ENCODE results near the gene SENP2.
"Not testable (repeated sequence)": the region's sequence is repeated elsewhere in the genome, so short reads cannot be mapped to it uniquely, and the experiment has no call there.

Gene SENP2

DNA sequence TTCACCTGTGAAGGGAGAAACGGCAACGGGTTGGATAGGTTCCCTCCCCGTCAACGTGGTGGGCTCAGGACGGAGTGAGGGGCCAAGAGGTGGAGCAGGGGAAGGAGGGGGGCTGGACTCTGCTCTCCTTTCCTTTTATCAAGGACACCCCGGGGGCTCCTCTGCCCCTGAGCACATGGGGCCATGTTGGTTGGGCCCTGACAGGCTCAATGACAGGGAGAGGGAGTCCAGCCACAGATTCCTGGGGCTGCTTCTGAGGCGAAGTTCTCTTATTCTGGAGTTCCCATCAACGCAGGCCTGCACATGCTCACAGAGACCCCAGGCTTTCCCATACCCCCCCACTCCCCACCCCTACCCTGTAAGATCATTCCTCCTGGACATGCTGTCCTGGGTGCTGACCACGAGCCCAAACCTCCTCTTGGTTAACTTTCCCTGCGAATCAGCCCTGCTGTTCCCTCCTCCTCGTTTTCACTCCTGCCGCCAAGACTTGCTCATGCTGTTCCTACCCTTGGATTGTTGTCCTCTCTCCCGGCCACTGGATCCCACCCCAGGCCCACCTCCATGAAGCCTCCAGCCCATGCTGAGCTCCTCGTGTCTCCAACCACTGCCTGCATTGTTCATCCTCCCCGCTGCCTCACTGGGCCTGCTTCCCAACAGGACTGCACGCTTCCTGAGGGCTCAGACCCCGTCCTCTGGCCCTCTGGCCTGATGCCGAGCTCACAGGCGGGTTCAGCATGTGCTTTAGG lies 61.2 kb downstream of the SENP2 start:
- DNase-seq (ENCODE audit: low read depth in 2 of 2): no peak

DNA sequence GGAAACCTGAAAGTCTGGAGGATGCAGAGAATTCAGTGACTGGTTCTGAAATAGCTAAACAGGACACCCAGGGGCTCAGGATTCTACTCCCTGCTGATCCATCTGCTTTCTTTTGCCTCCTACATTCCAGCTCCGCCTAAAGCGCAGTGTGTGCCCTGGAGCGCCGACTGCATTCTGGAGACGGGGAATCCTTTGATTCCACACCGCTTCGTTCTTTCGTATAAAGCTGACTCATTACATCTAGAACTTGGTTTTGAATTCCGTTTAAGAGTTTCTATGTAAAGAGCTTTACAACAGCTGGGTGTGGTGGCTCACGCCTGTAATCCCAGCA lies 61.8 kb downstream of the SENP2 start:
- no peak for DNase-seq (ENCODE audit: low read depth in 2 of 2)

DNA sequence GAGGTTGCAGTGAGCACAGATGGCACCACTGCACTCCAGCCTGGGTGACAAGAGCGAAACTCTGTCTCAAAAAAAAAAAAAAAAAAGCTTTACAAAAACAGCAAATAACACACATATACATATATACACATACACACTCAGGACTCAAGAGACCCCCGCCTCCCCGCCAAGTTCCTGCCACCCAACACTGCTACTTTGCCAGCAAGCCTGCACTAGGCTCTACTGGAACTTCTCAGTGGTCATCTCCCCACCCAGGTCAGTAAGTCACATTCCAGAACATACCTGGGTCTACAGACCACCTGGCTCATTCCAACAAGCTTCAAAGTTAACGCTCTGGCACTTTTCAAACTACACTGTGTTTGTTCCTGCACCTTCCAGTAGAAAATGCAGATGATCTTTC lies 62.3 kb downstream of the SENP2 start:
- no peak for DNase-seq (ENCODE audit: low read depth in 2 of 2)

DNA sequence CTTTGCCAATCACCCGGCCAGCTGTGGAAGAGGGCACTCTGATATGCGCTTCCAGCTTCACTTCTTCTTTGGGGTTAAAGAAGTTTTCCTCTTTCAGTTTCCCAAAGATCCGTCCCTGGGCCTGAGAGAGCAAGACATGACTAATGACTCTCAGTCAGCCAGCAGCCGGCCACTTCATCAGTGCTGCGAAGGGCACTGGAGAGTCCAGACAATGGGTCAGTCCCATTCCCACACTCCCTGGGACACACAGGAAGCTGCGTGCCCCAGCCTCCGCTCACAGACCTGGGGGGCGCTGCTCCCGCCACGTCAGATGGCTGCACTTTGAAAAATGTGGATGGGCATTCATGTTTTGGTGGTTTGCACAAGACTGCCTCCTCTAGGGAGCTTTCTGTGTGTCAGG lies 63.3 kb downstream of the SENP2 start:
- no peak for DNase-seq (ENCODE audit: low read depth in 2 of 2)

DNA sequence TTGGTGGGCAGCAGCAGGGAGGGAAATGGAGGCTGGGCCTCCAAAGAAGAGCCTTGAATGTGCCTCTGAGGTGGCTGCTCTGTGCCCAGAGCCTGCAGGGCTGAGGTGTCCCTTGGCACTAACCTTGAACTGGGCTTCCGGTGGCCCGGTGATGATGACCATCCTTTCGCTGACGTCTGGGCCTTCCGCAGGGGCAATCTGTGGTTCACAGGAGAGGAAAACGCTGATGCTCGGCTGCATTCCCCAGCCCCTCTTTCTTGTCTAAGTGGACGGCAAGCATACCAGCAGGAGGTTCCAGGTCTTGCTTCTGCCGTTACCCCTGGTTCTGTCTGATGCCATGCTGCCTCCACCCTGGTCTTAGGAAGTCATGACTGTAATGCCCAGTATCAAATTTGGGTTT lies 65.9 kb downstream of the SENP2 start:
- no peak for DNase-seq (ENCODE audit: low read depth in 2 of 2)

DNA sequence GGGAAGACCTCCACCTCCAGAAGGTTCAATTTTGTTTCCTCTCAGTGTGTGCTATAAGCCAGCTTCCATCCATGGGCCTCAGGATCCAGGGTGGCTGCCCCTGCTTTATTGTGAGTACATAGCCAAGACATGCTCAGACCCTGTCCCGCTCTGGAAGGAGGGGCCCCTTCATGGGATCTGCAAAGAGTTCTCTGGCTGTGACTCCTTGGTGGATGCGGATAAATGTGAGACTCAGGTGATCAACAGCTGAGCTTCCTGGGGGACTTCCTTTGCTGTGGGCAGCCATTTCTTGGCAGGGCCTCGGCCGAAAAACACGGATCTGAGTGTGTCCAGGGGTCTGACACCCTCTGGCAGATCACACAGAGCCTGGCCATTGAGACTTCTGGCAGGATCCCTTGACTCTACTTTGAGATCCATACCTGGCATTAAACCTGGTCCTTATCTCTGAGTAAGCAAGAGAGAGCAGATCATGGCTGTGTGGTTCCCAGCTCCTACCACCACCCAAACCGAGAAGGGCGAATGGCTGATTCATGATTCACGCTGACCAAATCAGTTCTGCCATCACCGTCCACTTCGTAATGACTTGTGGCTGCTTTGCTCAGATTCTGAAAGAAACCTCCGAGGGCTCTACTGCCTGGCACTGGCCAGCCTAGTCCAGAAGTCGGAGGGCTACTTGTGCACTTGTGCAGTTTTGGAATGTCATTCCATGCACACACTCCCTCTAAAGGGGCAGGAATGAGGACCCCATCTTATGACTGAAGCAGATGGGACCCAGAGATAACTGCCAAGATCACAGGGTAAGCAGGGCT lies 68.1 kb downstream of the SENP2 start:
- DNase-seq (ENCODE audit: low read depth in 2 of 2): no peak

DNA sequence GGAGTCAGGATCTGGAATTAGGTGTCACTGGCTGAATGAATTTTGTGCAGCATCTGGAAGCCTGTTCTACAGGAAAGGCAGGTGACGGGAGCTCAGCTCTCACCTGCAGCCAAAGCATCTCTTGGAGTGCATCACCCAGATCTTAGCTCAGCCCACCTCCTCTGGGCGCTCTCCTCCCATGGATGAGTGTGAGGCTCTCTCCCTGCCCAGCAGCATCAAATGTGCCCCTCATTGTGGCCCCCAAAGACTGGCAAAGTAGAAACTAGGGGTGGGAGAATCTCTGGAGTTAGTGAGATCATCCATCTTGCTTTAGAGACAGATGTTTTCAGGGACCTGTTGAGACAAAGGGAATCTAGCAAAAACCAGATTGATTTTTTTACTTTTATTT lies 68.7 kb downstream of the SENP2 start:
- DNase-seq (ENCODE audit: low read depth in 2 of 2): no peak

DNA sequence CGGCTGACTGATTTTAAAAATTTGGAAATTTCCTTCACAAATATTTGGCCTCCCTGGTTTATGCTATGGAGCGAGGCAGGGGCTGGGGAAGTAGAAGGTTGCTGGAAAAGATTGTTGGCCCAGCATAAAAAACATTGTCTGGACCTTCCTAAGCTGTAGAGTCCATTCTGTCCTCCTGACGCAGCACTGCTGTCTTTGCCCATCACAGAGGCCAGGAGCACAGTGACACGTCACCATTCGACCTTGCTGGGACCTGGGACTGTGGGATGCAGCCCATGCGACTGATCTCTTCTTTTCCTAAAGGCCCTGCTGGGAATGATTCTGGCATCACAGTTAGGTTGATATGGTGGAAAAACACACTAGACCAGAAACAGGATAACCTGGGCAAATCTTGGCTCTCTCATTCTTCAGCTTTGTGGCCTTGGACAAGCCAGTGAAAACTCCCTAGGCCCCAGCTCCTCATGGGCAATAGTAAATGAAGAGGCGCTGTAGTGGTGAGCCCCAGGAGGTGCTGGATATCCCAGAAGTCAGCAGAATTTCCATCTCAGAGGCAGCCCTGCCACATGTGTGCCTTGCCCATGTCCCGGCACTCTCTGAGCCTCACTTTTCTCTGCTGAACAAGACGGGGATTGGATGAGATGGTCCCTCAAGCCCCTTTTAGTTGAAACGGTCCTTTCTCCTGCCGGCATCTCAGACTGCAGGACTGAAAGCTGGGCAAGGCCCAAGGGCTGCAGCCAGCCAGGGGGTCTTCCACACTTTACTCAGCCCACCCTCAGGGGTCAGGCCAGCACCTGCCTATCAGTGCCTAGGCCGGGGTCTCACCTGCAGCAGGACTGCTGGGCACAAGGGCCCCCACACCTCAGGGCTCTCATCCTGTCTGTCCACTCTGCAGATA lies 69.6 kb downstream of the SENP2 start:
- DNase-seq (ENCODE audit: low read depth in 2 of 2): no peak

DNA sequence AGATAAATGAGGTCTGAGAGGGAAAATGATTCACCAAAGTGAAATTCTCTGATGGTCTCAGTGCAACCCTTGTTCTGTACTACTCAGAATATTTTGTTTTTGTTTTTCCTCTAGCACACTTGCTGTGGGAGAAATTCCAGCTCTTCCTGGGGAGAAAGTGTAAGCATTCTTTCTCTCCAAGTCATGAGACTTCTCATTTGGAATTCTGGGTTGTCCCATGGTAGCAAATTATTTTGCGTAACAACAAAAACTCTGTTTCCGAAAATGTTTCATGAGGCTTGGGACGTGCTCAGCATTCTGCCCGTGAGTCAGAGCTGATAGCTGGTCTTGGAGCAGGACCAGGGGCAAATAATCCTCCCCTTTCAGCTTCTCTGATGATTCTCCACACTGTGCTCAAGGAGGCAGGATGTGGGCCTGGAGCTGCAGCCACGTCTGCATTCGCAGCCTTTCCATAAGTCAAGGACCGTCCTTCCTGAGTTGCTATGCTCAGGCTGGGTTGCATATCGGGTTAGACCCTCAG lies 70.3 kb downstream of the SENP2 start:
- DNase-seq (ENCODE audit: low read depth in 2 of 2): no peak

DNA sequence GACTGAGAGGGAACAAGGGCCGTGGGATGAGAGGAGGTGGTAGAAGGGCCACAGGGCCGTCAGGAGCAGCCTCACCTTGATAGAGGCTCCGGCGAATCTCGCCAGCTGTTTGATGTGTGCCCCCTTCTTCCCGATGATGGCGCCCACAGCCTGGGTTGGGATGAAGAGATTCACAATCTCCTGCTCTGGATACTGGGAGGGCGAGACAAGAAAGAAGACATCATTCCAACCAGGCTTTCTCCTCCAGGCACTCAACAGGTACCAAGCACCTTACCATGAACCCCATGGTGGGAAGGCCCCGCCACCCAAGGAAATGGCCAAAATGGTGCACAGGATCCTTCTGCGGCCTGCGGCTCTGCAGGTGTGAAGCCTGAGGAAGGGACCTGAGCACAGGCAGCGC lies 71.1 kb downstream of the SENP2 start:
- no peak for DNase-seq (ENCODE audit: low read depth in 2 of 2)

DNA sequence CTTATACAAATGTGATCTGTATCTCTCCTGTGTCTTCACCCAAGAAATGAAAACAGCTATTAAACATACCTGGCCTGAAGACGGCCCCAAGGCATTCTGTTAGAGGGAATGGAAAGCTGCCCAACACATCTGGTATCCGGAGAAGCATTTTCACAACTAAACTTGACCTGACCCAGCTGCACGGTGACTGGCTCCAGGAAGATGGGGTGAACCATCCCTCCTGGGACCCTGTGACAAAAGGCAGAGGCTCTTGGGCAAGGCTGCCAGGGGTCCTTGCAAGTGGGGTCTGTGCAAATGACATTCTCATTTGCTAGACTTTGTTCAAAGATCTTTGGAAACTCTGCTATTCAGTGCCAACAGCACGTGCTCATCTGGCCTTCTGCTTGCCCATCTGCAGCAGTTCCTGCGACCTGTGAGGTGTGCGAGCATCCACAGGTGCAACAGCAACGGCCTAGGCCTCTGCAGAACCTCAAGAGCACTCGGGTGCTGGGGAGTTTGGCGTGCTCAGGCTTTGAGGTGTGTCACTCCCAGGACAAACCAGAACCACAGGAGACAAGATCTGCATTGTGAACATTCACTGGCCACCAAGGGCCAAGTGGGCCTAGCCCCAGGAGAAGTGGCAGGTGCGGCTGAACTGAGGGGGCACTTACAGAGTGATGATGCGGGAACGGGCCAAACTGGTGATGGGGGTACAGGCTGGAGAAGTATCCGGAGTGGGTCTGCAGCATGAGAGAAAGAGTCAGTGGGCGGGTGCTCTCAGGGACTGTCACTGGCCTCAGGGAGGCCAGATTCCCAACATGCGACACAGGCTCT lies 71.8 kb downstream of the SENP2 start:
- no peak for DNase-seq (ENCODE audit: low read depth in 2 of 2)

DNA sequence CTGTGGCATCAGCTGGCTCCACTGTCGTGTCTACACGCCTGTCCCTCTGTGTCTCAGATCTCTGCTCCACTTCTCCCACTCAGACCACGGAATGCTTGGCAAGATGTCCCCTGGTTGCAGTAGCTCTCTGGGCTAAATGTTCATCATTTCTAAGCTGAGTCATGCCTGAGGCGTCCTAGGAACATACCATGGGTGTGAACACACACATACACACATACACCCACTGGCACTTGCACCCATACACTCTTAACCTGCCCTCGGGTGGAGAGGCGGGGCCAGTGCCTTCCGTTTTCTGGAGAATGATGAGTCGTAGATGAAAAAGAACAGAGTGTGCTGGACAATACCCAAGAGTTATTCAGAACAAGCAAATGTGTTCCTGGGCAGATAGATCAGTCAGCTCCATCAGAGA lies 72.4 kb downstream of the SENP2 start:
- DNase-seq (ENCODE audit: low read depth in 2 of 2): no peak

DNA sequence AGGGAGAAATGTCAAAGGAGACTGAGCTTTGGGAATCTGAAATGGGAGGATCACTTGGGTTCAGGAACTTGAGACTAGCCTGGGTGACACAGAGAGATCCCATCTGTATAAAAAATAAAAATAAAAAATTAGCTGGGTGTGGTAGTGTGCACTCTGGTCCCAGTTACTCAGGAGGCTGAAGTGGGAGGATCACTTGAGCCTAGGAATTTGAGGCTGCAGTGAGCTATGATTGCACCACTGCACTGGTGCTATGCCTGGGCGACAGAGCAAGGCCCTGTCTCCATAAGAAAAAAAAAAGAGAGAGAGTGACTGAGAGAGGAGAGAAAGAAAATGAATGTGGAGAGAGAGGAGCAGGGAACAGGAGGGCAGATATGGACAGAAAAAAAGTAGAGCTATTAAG lies 72.8 kb downstream of the SENP2 start:
- no peak for DNase-seq (ENCODE audit: low read depth in 2 of 2)

DNA sequence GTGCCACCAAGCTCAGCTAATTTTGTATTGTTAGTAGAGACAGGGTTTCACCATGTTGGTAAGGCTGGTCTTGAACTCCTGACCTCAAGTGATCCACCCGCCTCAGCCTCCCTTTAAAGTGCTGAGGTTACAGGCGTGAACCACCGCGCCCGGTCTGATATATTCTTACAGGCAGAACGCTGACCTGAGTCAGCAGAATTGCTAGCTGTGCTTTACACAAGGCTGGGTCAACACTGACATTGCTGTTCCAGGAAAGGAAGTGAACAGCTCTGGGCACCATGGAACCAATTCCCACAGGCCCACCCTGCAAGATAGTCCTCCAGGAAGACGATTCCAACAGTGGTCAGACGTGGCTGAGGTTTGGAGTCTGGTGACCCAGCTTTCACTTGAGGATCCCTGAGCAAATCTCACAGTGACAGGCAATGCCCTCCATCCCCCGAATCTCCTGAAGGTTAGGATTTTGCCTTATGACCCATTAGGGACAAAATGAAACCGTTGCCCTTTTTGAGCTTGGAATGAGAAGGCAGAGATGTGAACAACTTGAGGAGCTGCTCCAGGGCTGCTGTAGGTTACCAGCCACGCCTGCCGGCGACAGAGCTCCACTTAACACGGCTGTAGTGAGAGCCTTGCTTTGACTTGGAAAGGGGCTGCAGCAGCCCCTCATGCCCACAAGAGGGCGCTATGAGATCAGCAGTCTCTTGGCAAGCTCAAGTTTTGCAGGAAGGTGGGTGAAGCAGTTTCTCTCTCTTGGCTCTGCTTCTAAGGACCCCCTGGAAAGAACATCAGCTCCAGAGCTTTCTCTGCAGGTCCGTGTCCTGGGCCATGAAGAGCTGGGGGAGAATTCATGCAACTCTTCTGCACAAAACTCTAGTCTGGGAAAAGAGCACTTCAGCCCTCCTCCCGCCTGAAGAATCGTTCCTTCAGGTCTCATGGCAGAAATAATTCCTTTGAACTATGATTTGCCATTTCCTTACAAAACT lies 74.1 kb downstream of the SENP2 start:
- peak; percentile 39 to 50 for DNase-seq (ENCODE audit: low read depth in 2 of 2)

DNA sequence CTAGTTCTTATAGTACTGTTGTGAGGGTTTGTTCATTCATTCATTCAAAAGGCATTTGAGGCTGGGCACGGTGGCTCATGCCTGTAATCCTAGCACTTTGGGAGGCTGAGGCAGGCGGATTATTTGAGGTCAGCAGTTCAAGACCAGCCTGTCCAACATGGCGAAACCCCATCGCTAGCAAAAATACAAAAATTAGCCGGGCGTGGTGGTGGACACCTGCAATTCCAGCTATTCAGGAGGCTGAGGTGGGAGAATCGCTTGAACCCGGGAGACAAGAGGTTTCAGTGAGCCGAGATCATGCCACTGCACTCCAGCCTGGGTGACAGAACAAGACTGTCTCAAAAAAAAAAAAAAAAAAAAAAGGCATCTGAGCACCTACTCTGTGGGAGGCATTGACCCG lies 75.2 kb downstream of the SENP2 start:
- DNase-seq (ENCODE audit: low read depth in 2 of 2): not testable (repeated sequence)

DNA sequence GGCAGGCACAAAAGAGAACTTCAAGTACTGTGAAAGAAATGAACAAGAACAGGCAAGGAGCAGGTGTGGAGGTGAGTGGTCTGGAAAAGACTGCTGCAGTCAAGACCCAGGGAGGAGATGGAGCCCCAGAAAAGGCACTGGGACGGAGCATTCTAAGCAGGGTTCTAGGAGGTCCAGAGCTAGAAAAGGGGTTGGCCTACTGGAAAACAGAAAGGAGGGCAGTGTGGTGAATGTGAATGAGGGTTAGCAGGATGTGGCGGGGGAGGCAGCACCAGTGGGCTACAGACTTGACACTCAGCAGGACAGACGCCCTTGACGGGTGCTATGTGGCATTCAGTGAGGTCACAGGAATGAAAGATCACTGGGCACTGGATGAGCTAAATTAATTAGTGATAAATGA lies 75.7 kb downstream of the SENP2 start:
- DNase-seq (ENCODE audit: low read depth in 2 of 2): no peak

DNA sequence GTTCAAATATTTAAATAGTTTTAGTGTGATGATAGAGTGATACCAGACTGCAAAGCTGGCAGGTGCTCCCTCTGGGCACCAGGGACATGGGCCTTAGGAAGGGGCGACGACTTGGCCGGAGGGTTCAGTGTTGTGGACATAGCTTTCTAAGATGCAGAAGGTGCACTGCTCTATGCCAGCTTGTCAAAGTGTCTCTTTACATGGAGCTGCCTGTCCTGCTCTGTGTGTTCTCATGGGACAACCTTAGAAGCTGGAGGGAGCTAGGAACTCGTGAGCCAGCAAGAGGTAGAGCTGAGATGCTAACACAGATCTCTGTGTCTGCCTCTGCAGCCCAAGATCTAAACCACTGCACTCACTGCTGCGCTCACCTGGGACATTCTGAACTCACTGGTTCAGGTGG lies 77.8 kb downstream of the SENP2 start:
- no peak for DNase-seq (ENCODE audit: low read depth in 2 of 2)

DNA sequence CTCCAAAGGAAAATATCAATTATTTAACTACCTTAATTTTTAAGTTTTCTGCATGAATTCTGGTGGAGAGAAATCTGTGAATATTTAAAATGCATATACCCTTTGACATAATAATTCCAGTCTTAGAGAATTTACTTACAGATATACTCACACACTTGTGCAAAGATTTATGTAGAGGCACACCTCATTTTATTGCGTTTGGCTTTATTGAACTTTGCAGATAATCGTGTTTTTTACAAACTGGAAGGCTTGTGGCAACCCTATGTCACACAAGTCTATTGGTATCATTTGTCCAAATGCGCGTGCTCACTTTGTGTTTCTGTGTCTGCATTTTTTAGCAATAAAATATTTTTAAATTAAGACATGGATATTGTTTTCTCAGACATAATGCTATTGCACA lies 81.5 kb downstream of the SENP2 start:
- DNase-seq (ENCODE audit: low read depth in 2 of 2): no peak

DNA sequence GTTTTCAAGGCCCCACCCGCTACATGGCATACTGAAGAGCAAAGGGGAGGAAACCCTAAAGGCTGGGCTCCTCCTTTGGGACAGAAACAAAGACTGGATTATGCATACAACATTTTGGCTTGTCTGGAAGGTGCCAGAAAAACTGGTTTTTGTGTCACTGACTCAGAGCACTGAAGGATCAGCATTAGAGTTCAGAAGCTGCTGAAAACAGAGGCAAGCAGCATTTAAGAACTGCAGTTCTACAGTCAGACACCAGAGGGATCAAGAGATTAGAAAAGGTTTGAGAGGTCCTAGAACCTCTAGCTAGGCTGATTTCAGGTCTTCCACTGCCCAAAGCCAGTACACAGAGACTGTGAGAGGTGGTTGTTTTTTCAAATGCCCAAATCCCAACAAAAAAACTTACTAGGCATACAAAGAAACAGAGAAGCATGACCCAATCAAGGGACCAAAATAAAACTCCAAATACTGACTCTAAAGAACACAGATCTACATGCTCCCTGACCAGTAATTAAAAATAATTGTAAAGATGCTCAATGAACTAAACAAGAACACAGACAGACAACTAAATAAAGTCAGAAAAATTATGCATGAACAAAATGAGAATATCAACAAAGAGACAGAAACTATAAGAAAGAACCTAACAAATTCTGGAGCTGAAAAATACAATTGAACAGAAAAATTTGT lies 91.2 kb downstream of the SENP2 start:
- no peak for DNase-seq (ENCODE audit: low read depth in 2 of 2)

DNA sequence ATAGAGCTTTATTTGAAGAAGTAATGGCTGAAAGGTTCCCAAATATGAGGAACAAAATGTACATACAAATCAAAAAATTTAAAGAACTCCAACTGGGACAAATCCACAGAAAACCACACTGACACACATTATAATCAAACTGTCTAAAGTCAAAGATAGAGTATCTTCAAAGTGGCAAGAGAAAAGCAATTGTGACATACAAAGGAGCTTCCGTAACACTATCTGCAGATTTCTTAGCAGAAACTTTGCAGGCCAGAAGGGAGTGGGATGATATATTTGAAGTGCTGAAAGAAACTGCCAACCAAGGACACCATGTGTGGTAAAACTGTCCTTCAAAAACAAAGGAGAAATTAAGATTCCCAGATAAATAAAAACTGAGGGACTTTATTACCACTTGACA lies 91.9 kb downstream of the SENP2 start:
- DNase-seq (ENCODE audit: low read depth in 2 of 2): no peak

Measured in stimulated activated CD4-positive, alpha-beta T cell treated with anti-CD3 and anti-CD28 coated beads, Interleukin-12 subunit alpha, Interleukin-12 subunit beta, amount 100 ng/mL, for 24 hours (primary cell).